OCI-LY7 (cell line): ENCODE measurements around the gene PAH.
"Not testable (repeated sequence)": the region's sequence is repeated elsewhere in the genome, so short reads cannot be mapped to it uniquely, and the experiment has no call there.

Experiments used
- EZH2phosphoT487 ChIP-seq: fragments of 200-600 bp; sonication (generic); IDR thresholded peaks from 2 replicates; pipeline ENCODE4 v1.6.1; 2018; ENCODE audit warnings: low read depth, borderline replicate concordance, mild to moderate bottlenecking, mixed run types, antibody characterized with exemption, low read length, moderate library complexity, mixed read lengths
- TF ChIP-seq, protein P1 (sequence below): fragments of 200-600 bp; sonication (generic); conservative IDR thresholded peaks from 2 replicates; pipeline ENCODE4 v1.5.1; 2014; ENCODE audit warnings: mild to moderate bottlenecking, antibody characterized with exemption, low read length, moderate library complexity, mixed read lengths

DNA sequence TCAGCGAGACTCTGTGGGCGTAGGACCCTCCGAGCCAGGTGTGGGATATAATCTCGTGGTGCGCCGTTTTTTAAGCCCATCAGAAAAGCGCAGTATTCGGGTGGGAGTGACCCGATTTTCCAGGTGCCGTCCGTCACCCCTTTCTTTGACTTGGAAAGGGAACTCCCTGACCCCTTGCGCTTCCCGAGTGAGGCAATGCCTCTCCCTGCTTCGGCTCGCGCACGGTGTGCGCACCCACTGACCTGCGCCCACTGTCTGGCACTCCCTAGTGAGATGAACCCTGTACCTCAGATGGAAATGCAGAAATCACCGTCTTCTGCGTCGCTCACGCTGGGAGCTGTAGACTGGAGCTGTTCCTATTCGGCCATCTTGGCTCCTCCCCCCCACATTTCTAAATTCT is 84.2 kb downstream of the PAH start:
- TF ChIP-seq EZH2phosphoT487 = not testable (repeated sequence)
- TF ChIP-seq, protein P1, sequence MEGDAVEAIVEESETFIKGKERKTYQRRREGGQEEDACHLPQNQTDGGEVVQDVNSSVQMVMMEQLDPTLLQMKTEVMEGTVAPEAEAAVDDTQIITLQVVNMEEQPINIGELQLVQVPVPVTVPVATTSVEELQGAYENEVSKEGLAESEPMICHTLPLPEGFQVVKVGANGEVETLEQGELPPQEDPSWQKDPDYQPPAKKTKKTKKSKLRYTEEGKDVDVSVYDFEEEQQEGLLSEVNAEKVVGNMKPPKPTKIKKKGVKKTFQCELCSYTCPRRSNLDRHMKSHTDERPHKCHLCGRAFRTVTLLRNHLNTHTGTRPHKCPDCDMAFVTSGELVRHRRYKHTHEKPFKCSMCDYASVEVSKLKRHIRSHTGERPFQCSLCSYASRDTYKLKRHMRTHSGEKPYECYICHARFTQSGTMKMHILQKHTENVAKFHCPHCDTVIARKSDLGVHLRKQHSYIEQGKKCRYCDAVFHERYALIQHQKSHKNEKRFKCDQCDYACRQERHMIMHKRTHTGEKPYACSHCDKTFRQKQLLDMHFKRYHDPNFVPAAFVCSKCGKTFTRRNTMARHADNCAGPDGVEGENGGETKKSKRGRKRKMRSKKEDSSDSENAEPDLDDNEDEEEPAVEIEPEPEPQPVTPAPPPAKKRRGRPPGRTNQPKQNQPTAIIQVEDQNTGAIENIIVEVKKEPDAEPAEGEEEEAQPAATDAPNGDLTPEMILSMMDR = not testable (repeated sequence)
